Measurements from ENCODE around the gene GJA10. TPM values are rescaled to one million over a fixed set of nuclear protein-coding genes. Genes with fewer than 3 reads are reported as not detected.

The GJA10 gene
- total RNA-seq, 4 donors from 2014 or later, result not detected

DNA sequence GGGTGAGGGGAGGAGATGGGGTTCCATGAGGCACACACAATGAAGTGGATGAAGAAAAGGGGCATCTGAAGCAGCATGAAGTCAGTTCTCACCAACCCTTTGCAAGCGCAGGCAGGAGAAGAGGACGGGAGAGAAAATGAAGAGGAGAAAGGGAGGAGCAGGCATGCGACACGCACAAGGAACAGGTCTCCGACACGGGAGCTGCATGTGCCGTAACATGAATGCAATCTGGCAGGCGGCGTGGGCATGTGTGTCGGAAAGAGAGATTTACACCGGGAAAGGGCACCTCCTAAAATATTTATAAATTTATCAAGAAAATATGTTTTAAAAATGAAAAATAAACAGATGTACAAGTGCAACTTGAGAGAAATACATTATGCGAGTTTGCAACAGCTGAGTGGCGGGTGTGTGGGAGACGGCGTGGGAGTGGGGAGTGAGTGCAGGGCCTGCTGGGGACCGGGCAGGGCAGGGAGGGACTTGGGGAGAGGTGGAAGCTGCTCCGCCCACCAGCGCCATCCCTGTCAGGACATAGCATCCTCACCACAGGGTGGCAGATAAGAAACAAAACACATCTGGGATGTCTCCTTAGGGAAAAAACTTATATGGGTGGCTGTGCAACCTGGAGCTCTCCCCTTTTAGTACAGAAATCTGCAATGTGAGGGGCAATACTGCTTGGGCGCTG, 40.6 kb downstream of the GJA10 start:
- Histone ChIP-seq H3K4me3 (replicated peaks in 1 of 3) (no peak overlapping the region), H3K27ac (no peak overlapping the region), H3K4me1 (no peaks in the 10 kb centered on the region), H3K36me3 (no peaks in the 10 kb centered on the region), H3K9me3 (no peaks in the 10 kb centered on the region), H3K27me3 (no peaks in the 10 kb centered on the region)
- intact Hi-C loops (cut with DNase I), result loop anchor here (10.0 kb wide), 1 partner anchor 460 kb away; no protein-coding TSS in a partner anchor
- WGBS, 2 donors, result 89 to 90% methylated on average over 19 of the region's 19 CpGs
- DNase-seq, result no peak
- TF ChIP-seq, protein P1, sequence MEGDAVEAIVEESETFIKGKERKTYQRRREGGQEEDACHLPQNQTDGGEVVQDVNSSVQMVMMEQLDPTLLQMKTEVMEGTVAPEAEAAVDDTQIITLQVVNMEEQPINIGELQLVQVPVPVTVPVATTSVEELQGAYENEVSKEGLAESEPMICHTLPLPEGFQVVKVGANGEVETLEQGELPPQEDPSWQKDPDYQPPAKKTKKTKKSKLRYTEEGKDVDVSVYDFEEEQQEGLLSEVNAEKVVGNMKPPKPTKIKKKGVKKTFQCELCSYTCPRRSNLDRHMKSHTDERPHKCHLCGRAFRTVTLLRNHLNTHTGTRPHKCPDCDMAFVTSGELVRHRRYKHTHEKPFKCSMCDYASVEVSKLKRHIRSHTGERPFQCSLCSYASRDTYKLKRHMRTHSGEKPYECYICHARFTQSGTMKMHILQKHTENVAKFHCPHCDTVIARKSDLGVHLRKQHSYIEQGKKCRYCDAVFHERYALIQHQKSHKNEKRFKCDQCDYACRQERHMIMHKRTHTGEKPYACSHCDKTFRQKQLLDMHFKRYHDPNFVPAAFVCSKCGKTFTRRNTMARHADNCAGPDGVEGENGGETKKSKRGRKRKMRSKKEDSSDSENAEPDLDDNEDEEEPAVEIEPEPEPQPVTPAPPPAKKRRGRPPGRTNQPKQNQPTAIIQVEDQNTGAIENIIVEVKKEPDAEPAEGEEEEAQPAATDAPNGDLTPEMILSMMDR (IDR thresholded peaks at IDR 0.05), result no peak
- no peak for TF ChIP-seq POLR2A (IDR thresholded peaks at IDR 0.05)

DNA sequence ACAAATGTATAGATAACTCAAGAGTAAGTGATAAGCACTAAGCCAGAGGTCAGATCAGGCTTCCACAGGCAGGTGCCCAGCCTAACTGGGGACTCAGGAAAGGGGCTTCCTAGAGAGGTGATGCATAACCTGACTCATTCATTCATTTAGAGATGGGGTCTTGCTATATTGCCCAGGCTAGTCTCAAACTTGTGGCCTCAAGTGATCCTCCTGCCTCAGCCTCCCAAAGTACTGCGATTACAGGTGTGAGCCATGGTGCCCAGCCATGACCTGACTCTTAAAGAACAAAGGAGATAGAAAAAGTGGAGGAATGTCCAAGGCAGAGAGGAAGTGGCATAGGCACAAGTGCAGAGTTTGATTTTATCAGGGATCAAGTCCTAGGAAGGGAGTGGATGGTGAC, 41.9 kb downstream of the GJA10 start:
- no peak for TF ChIP-seq POLR2A (IDR thresholded peaks at IDR 0.05)
- TF ChIP-seq, protein P1 (IDR thresholded peaks at IDR 0.05), result no peak
- intact Hi-C loops (cut with DNase I), result loop anchor here (10.0 kb wide), 1 partner anchor 459 kb away; no protein-coding TSS in a partner anchor

DNA sequence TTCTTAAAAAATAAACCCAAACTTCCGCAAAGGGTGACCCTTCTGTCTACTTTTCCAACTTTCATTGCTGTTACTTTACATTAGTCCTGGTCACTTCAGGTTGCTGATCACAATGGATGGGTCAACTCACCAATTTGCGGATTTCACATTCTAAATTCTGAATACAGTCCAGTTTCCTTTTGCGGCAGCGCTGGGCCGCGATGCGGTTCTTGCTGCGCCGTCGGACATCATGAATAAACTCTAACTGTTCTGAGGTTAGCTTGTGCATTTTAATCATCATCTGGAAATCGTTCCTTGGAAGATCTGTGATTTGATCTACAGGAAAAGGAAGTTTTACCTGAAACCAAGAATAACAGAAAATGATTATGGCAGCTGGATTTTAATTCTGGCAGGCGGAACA, 43.7 kb downstream of the GJA10 start:
- H3K27ac ChIP-seq, result no peak overlapping the region
- no peak overlapping the region for H3K4me3 ChIP-seq (replicated peaks in 1 of 3)
- TF ChIP-seq POLR2A (IDR thresholded peaks at IDR 0.05), result no peak
- TF ChIP-seq, protein P1 (IDR thresholded peaks at IDR 0.05), result no peak
- H3K36me3 ChIP-seq, result no peaks in the 10 kb centered on the region
- intact Hi-C loops (cut with DNase I), result loop anchor here (10.0 kb wide), 1 partner anchor 457 kb away; no protein-coding TSS in a partner anchor
- no peaks in the 10 kb centered on the region for H3K27me3 ChIP-seq
- no peak for DNase-seq
- peaks cover 5 to 6% of the 10 kb centered on the region in 2 donors for H3K4me1 ChIP-seq
- no peaks in the 10 kb centered on the region for H3K9me3 ChIP-seq
- WGBS, 2 donors, result 87 to 92% methylated on average over 12 of the region's 12 CpGs

More for the DNA sequence above, 41.9 kb downstream of the GJA10 start:
- H3K4me1 ChIP-seq, result peaks cover under 1 to 6% of the 10 kb centered on the region in 2 donors
- H3K36me3 ChIP-seq, result no peaks in the 10 kb centered on the region
- DNase-seq, result no peak
- H3K27ac ChIP-seq, result no peak overlapping the region
- 95 to 96% methylated on average over 1 of the region's 1 CpG for WGBS, 2 donors
- H3K4me3 ChIP-seq (replicated peaks in 1 of 3), result no peak overlapping the region
- no peaks in the 10 kb centered on the region for H3K9me3 ChIP-seq
- no peaks in the 10 kb centered on the region for H3K27me3 ChIP-seq

DNA sequence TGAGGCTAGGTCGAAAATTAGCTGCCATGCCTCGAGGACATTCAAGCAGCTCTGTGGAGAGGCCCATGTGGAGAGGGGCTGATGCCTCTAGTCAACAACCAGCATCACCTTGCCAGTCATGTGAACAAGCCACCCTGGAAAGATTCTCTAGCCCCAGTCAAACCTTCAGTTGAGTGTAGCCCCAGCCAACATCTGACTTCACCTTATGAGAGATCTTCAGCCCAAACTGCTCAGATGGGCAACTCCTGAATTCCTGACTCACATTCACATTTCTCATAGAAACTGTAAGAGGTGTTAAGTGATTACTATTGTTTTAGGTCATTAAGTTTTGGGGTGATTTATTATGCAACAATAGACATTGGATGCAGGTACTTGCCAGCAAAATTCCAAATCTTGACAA, 44.9 kb downstream of the GJA10 start:
- Histone ChIP-seq H3K4me3 (replicated peaks in 1 of 3) (no peak overlapping the region), H3K36me3 (no peaks in the 10 kb centered on the region), H3K27me3 (no peaks in the 10 kb centered on the region), H3K9me3 (no peaks in the 10 kb centered on the region), H3K4me1 (peaks cover 5 to 6% of the 10 kb centered on the region in 2 donors), H3K27ac (no peak overlapping the region)
- intact Hi-C loops (cut with DNase I), result loop anchor here (10.0 kb wide), 1 partner anchor 456 kb away; no protein-coding TSS in a partner anchor
- WGBS, 2 donors, result 74 to 85% methylated on average over 2 of the region's 2 CpGs
- no peak for TF ChIP-seq POLR2A (IDR thresholded peaks at IDR 0.05)
- TF ChIP-seq, protein P1 (IDR thresholded peaks at IDR 0.05), result no peak
- DNase-seq, result no peak
